Inflammatory macrophage treated with lipopolysaccharide for 4 hours (primary cell): ENCODE data around the gene HDDC3.

Experiments used
- DNase-seq: peaks from one replicate; pipeline ENCODE4 v3.0.0-alpha.2; 2020

The HDDC3 gene

DNA sequence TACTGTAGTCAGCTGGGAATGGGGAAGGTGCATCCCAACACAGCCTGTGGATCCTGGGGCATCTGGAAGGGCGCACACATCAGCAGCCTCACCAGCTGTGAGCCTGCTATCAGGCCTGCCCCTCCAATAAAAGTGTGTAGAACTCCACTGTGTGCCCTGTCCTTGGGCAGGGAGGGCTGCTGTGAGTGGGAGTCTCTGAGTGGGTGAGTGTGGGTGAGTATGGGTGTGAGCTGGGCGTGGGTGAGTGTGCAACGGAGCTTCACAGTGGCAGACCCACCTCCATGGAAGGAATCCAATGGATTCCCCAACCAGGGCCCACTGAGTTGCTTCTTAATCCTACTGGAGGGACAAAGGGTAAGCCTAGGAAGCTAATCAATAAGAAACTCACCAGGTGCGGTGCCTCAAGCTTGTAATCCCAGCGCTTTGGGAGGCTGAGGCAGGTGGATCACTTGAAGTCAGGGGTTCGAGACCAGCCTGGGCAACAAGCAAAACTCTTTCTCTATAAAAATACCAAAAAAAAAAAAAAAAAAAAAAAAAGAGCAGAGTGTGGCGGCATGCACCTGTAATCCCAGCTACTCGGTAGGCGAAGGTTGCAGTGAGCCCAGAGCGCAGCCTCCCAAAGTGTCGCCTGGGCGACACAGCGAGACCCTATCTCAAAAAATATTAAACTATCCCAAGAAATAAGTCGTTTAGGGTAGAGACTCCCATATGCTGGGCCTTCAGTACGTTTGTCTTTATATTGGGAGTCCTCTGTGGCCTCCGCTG, 21.8 kb upstream of the HDDC3 start:
- no peak for DNase-seq

DNA sequence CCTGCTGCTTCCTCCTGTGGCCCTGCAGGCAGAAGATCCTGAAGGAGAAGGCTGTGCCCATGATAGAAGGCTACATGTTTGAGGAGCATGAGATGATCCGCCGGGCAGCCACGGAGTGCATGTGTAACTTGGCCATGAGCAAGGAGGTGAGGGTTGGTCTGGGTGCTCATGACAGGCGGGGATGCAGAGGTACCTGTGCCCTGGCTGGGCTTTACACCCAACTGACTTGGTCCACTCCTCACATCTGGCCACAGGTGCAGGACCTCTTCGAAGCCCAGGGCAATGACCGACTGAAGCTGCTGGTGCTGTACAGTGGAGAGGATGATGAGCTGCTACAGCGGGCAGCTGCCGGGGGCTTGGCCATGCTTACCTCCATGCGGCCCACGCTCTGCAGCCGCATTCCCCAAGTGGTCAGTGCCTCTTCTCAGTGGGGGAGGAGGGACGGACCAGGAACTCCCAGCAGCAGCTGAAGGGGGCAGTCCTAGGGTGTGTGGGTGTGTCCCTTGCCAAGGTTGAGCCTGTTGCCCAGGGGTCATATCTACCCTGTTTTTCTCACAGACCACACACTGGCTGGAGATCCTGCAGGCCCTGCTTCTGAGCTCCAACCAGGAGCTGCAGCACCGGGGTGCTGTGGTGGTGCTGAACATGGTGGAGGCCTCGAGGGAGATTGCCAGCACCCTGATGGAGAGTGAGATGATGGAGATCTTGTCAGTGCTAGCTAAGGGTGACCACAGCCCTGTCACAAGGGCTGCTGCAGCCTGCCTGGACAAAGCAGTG, 20.7 kb upstream of the HDDC3 start:
- DNase-seq, result no peak

DNA sequence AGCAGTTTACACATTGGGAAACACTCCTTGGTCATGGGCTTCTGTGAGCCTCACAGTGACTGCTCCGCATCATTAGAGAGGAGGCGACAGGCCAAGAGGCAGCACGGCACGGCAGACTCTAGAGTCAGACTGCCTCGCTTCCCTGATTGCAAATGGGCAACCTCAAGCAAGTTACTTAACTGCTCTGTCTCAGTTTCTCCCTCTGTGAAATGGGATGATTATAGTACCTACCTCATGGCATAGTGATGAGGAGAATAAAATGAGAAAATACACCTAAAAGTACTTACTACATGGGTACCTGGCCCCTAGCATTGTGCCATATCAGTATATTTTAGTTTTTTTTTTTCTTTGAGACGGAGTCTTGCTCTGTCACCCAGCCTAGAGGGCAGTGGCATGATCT, 18.3 kb upstream of the HDDC3 start:
- no peak for DNase-seq

DNA sequence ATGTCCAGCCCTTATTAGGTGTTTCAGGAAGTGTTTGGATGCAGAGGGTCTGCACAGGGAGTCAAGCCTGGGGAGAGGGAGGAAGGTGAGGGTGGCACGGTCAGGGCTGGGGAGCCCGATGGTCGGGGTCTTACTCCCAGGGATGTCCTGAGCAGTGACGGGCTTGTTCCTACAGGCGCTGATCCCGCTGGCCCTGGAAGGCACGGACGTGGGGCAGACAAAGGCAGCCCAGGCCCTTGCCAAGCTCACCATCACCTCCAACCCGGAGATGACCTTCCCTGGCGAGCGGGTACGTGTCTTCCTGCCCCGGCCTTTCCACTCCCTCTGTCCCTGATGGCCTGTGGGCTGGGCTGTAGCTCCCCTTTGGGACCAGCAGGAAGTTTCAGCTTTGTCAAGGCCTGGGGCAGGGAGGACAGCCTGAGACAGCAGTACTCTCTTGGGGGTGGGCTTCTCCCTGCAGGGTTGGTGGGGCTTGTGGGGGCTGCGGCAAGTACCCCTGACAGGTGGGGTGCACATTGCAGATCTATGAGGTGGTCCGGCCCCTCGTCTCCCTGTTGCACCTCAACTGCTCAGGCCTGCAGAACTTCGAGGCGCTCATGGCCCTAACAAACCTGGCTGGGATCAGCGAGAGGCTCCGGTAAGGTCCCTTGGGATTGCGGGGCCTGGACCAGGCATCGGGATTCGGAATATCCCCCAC, 17.8 kb upstream of the HDDC3 start:
- no peak for DNase-seq

- DNase-seq, result no peak
Measured at GRCh38 chr15:90948506-90948905, 16.2 kb upstream of the HDDC3 start.

DNA sequence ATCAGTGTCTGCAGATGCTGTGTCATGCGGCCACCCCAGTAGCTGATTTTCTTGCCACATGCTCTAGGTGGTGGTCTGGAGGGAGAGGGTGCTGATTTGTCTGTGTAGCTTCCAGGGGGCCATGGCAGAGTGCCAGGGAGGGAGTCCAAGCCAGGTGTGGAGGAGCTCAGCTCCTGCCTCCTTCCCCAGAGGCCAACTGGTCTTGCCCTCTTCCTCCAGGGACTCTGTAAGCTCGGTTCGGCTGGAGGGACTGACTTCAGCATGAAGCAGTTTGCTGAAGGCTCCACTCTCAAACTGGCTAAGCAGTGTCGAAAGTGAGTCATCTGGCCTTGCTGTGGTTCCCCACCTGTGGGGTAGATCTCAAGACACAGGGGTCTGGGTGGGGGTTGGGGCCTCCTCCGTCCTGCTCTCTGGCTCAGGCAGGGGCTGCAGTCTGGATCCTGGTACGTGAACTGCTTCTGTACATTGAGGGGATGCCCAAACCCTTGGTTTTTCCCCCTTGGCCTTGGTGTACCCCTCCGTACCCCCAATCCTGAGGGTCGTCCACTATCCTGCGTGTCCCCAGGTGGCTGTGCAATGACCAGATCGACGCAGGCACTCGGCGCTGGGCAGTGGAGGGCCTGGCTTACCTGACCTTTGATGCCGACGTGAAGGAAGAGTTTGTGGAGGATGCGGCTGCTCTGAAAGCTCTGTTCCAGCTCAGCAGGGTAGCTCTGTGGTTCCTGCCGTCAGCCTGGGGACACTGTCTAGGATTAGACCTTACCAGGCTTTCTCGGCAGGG, 15.4 kb upstream of the HDDC3 start:
- DNase-seq, result no peak

DNA sequence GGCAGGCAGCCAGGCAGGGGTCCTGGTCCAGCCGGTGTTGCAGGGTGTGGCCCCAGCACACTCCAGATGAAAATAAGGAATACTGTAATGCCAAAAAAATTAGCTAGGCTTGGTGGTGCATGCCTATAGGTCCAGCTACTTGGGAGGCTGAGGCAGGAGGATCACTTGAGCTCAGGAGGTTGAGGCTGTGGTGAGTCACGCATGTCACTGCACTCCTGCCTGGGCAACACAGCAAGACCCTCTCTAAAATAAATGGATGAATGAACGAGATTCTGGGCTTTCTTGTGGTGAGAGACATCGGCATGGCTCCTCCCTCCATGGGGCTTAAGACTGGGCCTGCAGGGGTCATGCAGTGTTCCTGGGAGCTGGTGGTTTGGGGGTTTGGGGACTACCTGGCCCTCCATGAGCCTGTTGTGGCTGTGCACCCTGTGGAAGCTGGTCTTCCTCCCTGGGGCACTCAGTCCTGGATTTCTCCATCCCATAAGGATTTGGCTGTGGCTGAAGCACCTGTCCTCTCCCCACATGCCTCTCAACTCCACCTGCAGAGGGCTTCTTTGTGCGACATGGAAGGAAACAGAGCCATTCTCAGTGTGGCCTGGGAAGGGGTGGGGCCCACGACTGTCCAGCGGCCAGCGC, 14.7 kb upstream of the HDDC3 start:
- DNase-seq, result no peak

DNA sequence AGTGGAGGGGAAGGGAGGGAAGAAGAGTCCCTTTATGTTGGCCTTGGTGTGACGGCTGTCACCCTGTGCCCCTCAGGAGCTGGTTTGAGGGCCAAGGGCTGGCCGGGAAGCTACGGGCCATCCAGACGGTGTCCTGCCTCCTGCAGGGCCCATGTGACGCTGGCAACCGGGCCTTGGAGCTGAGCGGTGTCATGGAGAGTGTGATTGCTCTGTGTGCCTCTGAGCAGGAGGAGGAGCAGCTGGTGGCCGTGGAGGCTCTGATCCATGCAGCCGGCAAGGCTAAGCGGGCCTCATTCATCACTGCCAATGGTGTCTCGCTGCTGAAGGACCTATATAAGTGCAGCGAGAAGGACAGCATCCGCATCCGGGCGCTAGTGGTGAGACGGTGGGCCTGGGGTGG, 14.2 kb upstream of the HDDC3 start:
- DNase-seq, result no peak

- peak; percentile 84 for DNase-seq
Measured at GRCh38 chr15:90945091-90945490, 12.7 kb upstream of the HDDC3 start.

GRCh38 chr15:90942354-90943120, 10.2 kb upstream of the HDDC3 start:
- DNase-seq, result no peak

DNA sequence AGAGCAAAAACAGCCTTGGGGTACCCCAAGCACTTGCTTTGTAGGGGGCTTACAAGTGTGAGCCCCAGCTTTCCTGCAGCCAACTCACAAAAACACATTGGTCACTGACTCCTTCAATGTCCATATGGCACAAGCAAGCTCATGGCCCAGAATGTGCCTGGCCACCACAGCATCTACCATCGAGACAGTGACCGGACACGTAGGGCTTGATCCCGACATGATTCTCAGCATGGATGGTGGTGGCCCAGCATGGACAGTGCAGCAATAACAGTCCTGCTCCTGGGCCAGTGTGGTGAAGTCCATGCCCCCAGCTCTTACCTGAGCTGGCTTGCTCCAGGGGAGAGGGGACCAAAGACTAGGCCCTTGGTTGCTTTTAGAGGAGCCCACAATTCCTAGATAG, 8.7 kb upstream of the HDDC3 start:
- no peak for DNase-seq

GRCh38 chr15:90939756-90940155, 7.4 kb upstream of the HDDC3 start:
- no peak for DNase-seq

- DNase-seq, result no peak
Measured at GRCh38 chr15:90938261-90938660, 5.9 kb upstream of the HDDC3 start.

DNA sequence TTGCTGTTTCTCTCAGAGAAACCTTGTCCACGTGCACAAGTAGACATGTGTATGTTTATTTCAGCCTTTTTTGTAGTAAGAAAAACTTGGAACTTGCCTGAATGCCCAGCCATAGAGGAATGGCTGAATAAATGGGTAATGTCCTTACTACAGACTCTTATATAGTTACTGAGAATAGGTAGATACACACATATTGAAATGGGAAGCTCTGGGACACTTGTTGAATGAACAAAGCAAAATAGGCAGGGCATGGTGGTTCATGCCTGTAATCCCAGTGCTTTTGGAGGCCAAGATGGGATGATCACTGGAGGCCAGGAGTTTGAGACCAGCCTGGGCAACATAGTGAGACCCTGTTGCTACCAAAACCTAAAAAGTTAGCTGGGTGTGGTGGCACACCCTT, 4.5 kb upstream of the HDDC3 start:
- no peak for DNase-seq

DNA sequence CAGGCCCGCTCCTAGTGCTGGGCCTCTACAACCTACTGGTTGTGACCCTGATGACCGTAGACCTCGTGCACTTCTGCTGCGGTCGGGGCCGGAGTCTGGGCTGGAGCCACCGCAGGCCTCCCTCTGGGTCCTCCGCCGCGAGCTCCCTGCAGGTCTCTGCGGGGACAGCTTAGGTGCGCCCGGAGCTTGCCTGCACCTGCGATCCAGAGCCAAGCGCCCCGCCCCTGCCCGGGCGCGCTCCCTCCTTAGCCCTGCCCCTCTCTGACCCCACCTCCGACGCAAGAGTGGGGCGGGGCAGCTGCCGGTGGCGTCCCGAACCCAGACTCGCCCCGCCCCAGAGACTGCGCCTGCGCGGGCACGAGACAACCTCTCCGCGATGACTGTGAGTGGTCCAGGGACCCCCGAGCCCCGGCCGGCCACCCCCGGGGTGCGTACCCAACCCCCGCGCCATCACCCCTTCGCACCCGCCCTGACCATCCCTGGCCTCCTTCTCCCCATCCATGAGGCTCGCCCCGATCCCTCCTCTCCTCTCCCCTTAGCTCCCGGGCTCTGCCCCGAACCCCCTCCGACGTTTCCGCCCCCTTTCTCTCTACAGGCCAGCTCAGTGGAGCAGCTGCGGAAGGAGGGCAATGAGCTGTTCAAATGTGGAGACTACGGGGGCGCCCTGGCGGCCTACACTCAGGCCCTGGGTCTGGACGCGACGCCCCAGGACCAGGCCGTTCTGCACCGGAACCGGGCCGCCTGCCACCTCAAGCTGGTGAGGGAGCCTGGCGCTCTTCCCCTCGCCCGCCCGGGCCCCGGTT, 2.8 kb upstream of the HDDC3 start, which contains the start of gene UNC45A:
TSS of gene UNC45A (plus strand) at position 337 of the 803 bp plus-strand sequence. CDS start at position 377, 40 bp downstream.
- peak; percentile 86 for DNase-seq

- DNase-seq, result peak; percentile 82
Measured at GRCh38 chr15:90934256-90934948, 2.1 kb upstream of the HDDC3 start.

GRCh38 chr15:90933301-90933700, 952 bp upstream of the HDDC3 start:
- no peak for DNase-seq

GRCh38 chr15:90932660-90932991, 277 bp upstream of the HDDC3 start:
- no peak for DNase-seq

DNA sequence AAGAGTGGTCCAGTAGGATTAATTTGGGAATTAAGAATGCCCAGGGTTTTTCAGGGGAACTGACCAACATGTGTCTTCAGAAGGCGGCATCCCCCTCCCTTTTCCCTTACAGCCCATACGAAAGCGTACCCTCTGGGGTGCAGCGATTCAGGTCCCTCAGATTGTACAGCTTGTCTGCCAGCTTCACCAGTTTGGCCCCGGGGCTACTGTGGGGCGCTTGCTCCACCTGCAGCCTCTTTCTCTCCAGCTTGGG, 848 bp downstream of the HDDC3 start:
- DNase-seq, result no peak

DNA sequence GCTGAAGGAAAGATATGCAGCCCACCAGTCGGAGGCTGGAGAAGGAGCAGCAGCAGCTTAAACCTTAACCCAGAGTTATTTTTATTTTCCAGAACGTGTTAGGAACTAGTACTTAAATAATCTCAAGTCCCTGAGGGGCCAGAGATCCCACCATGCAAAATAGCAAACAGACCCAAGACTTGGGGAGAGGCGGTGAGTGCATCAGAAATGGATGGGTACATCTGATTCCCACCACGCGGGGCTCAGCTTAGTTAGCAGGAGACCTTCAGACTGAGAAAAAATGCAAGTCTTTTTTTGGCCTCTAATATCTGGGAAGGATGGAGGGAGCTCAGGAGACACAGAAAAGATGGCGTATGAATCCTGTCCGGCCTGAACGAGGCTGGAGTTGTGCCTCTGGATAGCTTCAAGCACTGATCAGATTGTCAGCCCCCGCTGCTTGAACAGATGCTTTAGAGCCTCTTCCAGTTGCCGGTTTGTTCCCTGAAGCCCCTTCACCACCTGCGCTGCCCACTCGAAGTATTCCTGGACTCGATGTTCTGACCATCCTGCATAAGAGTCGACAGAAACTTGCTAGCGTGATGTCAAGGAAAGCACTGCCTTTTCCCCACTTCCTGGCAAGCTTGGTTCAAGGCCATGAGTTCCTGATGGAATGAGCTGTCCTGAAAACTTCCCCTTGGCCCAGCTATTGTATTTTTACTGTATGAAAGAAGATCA, 1.3 kb downstream of the HDDC3 start:
- DNase-seq, result peak; percentile 57
